ENCODE results near the gene ZBTB43.

ZBTB43 gene

DNA sequence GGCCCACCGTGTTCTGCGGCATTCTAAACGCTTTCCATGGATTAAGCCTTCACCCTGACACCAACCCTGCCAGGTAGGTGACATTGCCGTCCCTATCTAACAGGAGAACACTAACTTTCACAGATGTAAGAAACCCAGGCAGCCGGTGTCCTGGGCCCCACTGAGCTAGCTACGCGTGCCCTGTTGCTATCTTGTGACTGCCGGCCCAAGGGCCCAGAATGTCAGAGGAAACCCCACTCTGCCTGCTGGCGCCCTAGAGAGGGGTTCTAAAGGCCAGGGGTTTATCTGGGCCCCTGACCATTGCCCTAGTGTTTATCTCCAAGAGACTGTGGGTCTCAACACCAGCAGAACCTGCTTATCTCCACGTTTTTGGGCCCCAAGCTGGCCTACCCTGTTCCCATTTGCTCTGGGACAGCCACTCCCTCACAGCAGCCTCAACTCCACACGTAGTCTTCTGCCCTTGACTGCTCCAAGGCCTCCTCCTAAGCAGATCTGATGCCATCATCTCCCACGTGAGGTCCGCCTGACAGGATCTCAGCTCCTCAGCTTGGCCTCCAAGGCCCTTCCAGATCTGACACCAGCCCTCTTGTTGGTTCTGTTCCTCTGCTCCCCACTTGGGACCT, 37.5 kb downstream of the ZBTB43 start:
- Histone ChIP-seq H2BK5ac (ENCODE audit: low read depth, low read length, poor library complexity, severe bottlenecking) (no peak overlapping the region), H3K36me3 (ENCODE audit: control insufficient read depth in 1 of 2, insufficient read depth in 2 of 2, low read depth in 1 of 2, low read length in 2 of 2) (peaks cover 15 to 21% of the 10 kb centered on the region in 2 experiments)

DNA sequence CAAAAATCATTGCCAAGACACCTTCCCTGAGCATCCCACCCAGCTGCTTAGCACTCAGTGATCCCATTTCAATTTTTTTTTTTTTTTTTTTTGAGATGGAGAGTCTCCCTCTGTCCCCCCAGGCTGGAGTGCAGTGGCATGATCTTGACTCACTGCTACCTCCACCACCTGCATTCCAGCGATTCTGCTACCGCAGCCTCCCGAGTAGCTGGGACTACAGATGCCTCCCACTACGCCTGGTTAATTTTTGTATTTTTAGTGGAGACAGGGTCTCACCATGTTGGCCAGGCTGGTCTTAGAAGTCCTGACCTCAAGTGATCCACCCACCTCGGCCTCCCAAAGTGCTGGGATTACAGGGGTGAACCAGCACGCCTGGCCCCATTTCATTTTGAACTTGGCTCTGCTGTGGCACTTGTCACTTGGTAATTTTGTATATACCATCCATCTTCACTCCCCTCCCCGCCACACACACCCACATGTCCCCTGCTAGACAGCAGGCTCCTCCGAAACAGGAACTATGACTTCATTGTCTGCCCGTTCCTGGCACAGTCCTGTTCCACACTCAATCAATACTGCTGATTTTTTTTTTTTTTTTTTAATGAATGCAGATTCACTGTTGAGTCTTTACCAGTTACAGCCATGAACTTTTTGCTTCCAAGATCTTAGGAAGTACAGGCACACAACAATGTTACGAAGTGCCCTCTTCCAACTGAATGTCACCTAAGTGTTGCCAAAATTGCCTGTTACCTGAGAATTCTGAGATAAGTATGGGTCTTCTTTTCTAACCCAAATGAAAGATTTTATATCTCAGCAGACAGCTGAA, 38.3 kb downstream of the ZBTB43 start:
- no peak overlapping the region for H3K18ac ChIP-seq (ENCODE audit: low read depth in 1 of 2, low read length in 2 of 2)
- no peak overlapping the region for H2BK5ac ChIP-seq (ENCODE audit: low read depth, low read length, poor library complexity, severe bottlenecking)
- H3K9ac ChIP-seq (ENCODE audit: low read length) = peak overlapping the region; percentile 22
- no peak overlapping the region for H2BK15ac ChIP-seq (ENCODE audit: low read depth, poor library complexity, severe bottlenecking)
- H3K4ac ChIP-seq (ENCODE audit: low read depth in 1 of 2, low read length in 2 of 2) = no peak overlapping the region
- H4K8ac ChIP-seq (ENCODE audit: low read length) = no peak overlapping the region
- no peak overlapping the region for H2AFZ ChIP-seq (ENCODE audit: low read depth, low read length)
- no peak overlapping the region for H2BK12ac ChIP-seq (ENCODE audit: low read length in 2 of 2)
- H3K4me3 ChIP-seq (ENCODE audit: insufficient read depth in 1 of 2, low read depth in 1 of 2, low read length in 2 of 2) = no peak overlapping the region
- peaks cover 14 to 15% of the 10 kb centered on the region in 2 experiments for H3K36me3 ChIP-seq (ENCODE audit: control insufficient read depth in 1 of 2, insufficient read depth in 2 of 2, low read depth in 1 of 2, low read length in 2 of 2)
- H2AK5ac ChIP-seq (ENCODE audit: low read length, severe bottlenecking) = no peak overlapping the region
- H3K27me3 ChIP-seq (ENCODE audit: control insufficient read depth in 1 of 2, insufficient read depth in 1 of 2, low read length in 2 of 2) = peaks cover 0 to 2% of the 10 kb centered on the region in 2 experiments
- H2BK120ac ChIP-seq (ENCODE audit: low read depth, low read length) = no peak overlapping the region
- no peak overlapping the region for H3K23ac ChIP-seq (ENCODE audit: low read length in 2 of 2)
- no peak overlapping the region for H3K14ac ChIP-seq (ENCODE audit: low read length in 2 of 2)
- H3K4me2 ChIP-seq (ENCODE audit: low read length, poor library complexity, severe bottlenecking) = no peak overlapping the region
- H3K9me3 ChIP-seq (ENCODE audit: control insufficient read depth, low read length) = no peaks in the 10 kb centered on the region
- H3K79me1 ChIP-seq (replicated peaks; ENCODE audit: low read length, poor library complexity, severe bottlenecking) = peaks cover 14% of the 10 kb centered on the region
- DNase-seq = no peak
- H4K91ac ChIP-seq (ENCODE audit: low read length) = no peak overlapping the region
- peaks cover 1% of the 10 kb centered on the region for H3K4me1 ChIP-seq (ENCODE audit: control insufficient read depth, insufficient read depth, low read depth, low read length)
- 95% methylated on average over 10 of the region's 10 CpGs for WGBS
- H3K27ac ChIP-seq (ENCODE audit: low read length, poor library complexity, severe bottlenecking) = no peak overlapping the region

More for the DNA sequence above, 37.5 kb downstream of the ZBTB43 start:
- H3K4ac ChIP-seq (ENCODE audit: low read depth in 1 of 2, low read length in 2 of 2) = no peak overlapping the region
- H4K8ac ChIP-seq (ENCODE audit: low read length) = peak overlapping the region; percentile 49
- H2BK120ac ChIP-seq (ENCODE audit: low read depth, low read length) = no peak overlapping the region
- no peaks in the 10 kb centered on the region for H3K27me3 ChIP-seq (ENCODE audit: control insufficient read depth in 1 of 2, insufficient read depth in 1 of 2, low read length in 2 of 2)
- DNase-seq = no peak
- H3K79me1 ChIP-seq (replicated peaks; ENCODE audit: low read length, poor library complexity, severe bottlenecking) = peaks cover 16% of the 10 kb centered on the region
- no peak overlapping the region for H2AFZ ChIP-seq (ENCODE audit: low read depth, low read length)
- H2BK15ac ChIP-seq (ENCODE audit: low read depth, poor library complexity, severe bottlenecking) = peak overlapping the region; percentile 58
- no peak overlapping the region for H3K4me3 ChIP-seq (ENCODE audit: insufficient read depth in 1 of 2, low read depth in 1 of 2, low read length in 2 of 2)
- no peak overlapping the region for H3K4me2 ChIP-seq (ENCODE audit: low read length, poor library complexity, severe bottlenecking)
- no peak overlapping the region for H3K18ac ChIP-seq (ENCODE audit: low read depth in 1 of 2, low read length in 2 of 2)
- H4K91ac ChIP-seq (ENCODE audit: low read length) = no peak overlapping the region
- no peak overlapping the region for H2AK5ac ChIP-seq (ENCODE audit: low read length, severe bottlenecking)
- WGBS = 93% methylated on average over 13 of the region's 13 CpGs
- peaks cover 1% of the 10 kb centered on the region for H3K4me1 ChIP-seq (ENCODE audit: control insufficient read depth, insufficient read depth, low read depth, low read length)
- no peak overlapping the region for H3K23ac ChIP-seq (ENCODE audit: low read length in 2 of 2)
- H3K9ac ChIP-seq (ENCODE audit: low read length) = no peak overlapping the region
- no peak overlapping the region for H2BK12ac ChIP-seq (ENCODE audit: low read length in 2 of 2)
- H3K27ac ChIP-seq (ENCODE audit: low read length, poor library complexity, severe bottlenecking) = no peak overlapping the region
- no peak overlapping the region for H3K14ac ChIP-seq (ENCODE audit: low read length in 2 of 2)
- no peaks in the 10 kb centered on the region for H3K9me3 ChIP-seq (ENCODE audit: control insufficient read depth, low read length)

DNA sequence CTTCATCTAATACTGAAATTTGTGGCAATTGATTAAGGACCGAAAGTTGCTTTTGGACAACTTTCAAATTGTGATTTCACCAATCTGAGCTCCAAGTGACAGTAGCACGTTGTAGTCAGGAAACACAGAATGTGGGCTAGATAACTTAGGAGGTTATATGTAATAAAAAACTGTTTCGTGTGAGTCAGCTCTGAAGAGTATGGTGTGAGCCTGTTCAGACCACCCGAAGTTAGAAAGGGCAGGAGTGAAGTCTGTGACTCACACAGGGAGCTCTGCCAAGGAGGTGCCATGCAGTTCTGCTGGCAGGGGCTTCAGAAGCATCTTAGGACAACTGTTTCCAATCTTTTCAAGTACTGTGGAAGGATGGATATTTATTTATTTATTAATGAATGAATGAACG, 39.2 kb downstream of the ZBTB43 start:
- peak; percentile 50 for DNase-seq
- H3K4me2 ChIP-seq (ENCODE audit: low read length, poor library complexity, severe bottlenecking) = no peak overlapping the region

DNA sequence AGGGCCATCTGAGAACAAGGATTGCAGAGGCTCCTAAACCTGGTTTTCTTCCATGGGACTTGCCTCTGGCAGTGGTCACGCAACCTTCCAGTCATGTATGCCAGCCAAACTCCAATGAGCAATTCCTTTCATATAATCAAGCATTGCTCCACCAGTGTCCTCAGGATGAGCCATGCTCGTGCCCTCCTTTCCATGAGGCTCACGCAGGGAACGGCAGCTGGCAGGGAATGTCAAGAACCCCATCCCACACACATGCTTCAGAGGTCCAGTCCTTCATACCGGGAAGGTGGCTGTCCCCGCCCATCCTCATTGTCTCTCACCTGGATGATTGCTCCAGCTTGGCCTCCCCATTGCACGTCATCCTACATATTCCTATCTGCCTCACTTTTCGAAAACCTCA, 42.2 kb downstream of the ZBTB43 start:
- Histone ChIP-seq H3K4me2 (ENCODE audit: low read length, poor library complexity, severe bottlenecking) (no peak overlapping the region), H2BK15ac (ENCODE audit: low read depth, poor library complexity, severe bottlenecking) (no peak overlapping the region), H3K27me3 (ENCODE audit: control insufficient read depth in 1 of 2, insufficient read depth in 1 of 2, low read length in 2 of 2) (peaks cover 11 to 22% of the 10 kb centered on the region in 2 experiments), H3K36me3 (ENCODE audit: control insufficient read depth in 1 of 2, insufficient read depth in 2 of 2, low read depth in 1 of 2, low read length in 2 of 2) (no peaks in the 10 kb centered on the region), H2BK12ac (ENCODE audit: low read length in 2 of 2) (no peak overlapping the region), H3K9ac (ENCODE audit: low read length) (no peak overlapping the region), H3K4me1 (ENCODE audit: control insufficient read depth, insufficient read depth, low read depth, low read length) (peaks cover 1% of the 10 kb centered on the region), H3K4me3 (ENCODE audit: insufficient read depth in 1 of 2, low read depth in 1 of 2, low read length in 2 of 2) (no peak overlapping the region), H3K18ac (ENCODE audit: low read depth in 1 of 2, low read length in 2 of 2) (no peak overlapping the region), H3K14ac (ENCODE audit: low read length in 2 of 2) (no peak overlapping the region), H3K9me3 (ENCODE audit: control insufficient read depth, low read length) (no peaks in the 10 kb centered on the region), H2AK5ac (ENCODE audit: low read length, severe bottlenecking) (no peak overlapping the region), H4K8ac (ENCODE audit: low read length) (no peak overlapping the region), H4K91ac (ENCODE audit: low read length) (no peak overlapping the region), H3K23ac (ENCODE audit: low read length in 2 of 2) (no peak overlapping the region), H2AFZ (ENCODE audit: low read depth, low read length) (no peak overlapping the region), H3K79me1 (replicated peaks; ENCODE audit: low read length, poor library complexity, severe bottlenecking) (no peaks in the 10 kb centered on the region), H3K27ac (ENCODE audit: low read length, poor library complexity, severe bottlenecking) (no peak overlapping the region), H3K4ac (ENCODE audit: low read depth in 1 of 2, low read length in 2 of 2) (no peak overlapping the region), H2BK5ac (ENCODE audit: low read depth, low read length, poor library complexity, severe bottlenecking) (no peak overlapping the region), H2BK120ac (ENCODE audit: low read depth, low read length) (no peak overlapping the region)
- WGBS = 92% methylated on average over 8 of the region's 8 CpGs
- DNase-seq = no peak

More for the DNA sequence above, 39.2 kb downstream of the ZBTB43 start:
- Histone ChIP-seq H3K79me1 (replicated peaks; ENCODE audit: low read length, poor library complexity, severe bottlenecking) (peaks cover 6% of the 10 kb centered on the region), H2BK12ac (ENCODE audit: low read length in 2 of 2) (no peak overlapping the region), H3K23ac (ENCODE audit: low read length in 2 of 2) (no peak overlapping the region), H3K9me3 (ENCODE audit: control insufficient read depth, low read length) (no peaks in the 10 kb centered on the region), H3K9ac (ENCODE audit: low read length) (peak overlapping the region; percentile 22), H3K27me3 (ENCODE audit: control insufficient read depth in 1 of 2, insufficient read depth in 1 of 2, low read length in 2 of 2) (peaks cover 0 to 5% of the 10 kb centered on the region in 2 experiments), H3K4ac (ENCODE audit: low read depth in 1 of 2, low read length in 2 of 2) (no peak overlapping the region), H3K4me1 (ENCODE audit: control insufficient read depth, insufficient read depth, low read depth, low read length) (peaks cover 1% of the 10 kb centered on the region), H2AFZ (ENCODE audit: low read depth, low read length) (no peak overlapping the region), H2AK5ac (ENCODE audit: low read length, severe bottlenecking) (no peak overlapping the region), H3K18ac (ENCODE audit: low read depth in 1 of 2, low read length in 2 of 2) (no peak overlapping the region), H2BK120ac (ENCODE audit: low read depth, low read length) (no peak overlapping the region), H3K14ac (ENCODE audit: low read length in 2 of 2) (no peak overlapping the region), H4K91ac (ENCODE audit: low read length) (no peak overlapping the region), H3K36me3 (ENCODE audit: control insufficient read depth in 1 of 2, insufficient read depth in 2 of 2, low read depth in 1 of 2, low read length in 2 of 2) (peaks cover 5 to 6% of the 10 kb centered on the region in 2 experiments), H3K27ac (ENCODE audit: low read length, poor library complexity, severe bottlenecking) (no peak overlapping the region), H3K4me3 (ENCODE audit: insufficient read depth in 1 of 2, low read depth in 1 of 2, low read length in 2 of 2) (no peak overlapping the region), H4K8ac (ENCODE audit: low read length) (no peak overlapping the region), H2BK5ac (ENCODE audit: low read depth, low read length, poor library complexity, severe bottlenecking) (no peak overlapping the region), H2BK15ac (ENCODE audit: low read depth, poor library complexity, severe bottlenecking) (no peak overlapping the region)
- 65% methylated on average over 5 of the region's 5 CpGs for WGBS

All from mesenchymal stem cell (in vitro differentiated cells and primary cell).